Measurements from ENCODE around the gene SLC22A16. TPM values are rescaled to one million over a fixed set of nuclear protein-coding genes. Genes with fewer than 3 reads are reported as not detected.

SLC22A16 gene
- polyA plus RNA-seq, 1 donor (not counting 4 experiments of a cell fraction or from before 2014, with no cell fraction given): not detected

GRCh38 chr6:110461376-110461775, 15.0 kb downstream of the SLC22A16 start:
- dilution Hi-C loops (cut with MboI; ENCODE audit: extremely low pct_ligation_motif_present, low sequenced_read_pairs): no loop called here
- FAIRE-seq (no peak), DNase-seq (ENCODE audit: low read depth, low spot score) (no peak)
- Histone ChIP-seq H3K79me2 (ENCODE audit: control insufficient read depth, insufficient read depth, low read length) (no peaks in the 10 kb centered on the region), H3K27me3 (ENCODE audit: control insufficient read depth, extremely low read depth, insufficient read depth, low read length) (no peaks in the 10 kb centered on the region), H3K9me3 (ENCODE audit: control insufficient read depth, low read depth, low read length) (peaks cover 3% of the 10 kb centered on the region), H3K27ac (ENCODE audit: control insufficient read depth, insufficient read depth, low read length) (no peak overlapping the region), H3K4me1 (ENCODE audit: control insufficient read depth, extremely low read depth, insufficient read depth, low read length) (no peaks in the 10 kb centered on the region), H2AFZ (ENCODE audit: control insufficient read depth, low read length) (no peak overlapping the region), H4K20me1 (ENCODE audit: control insufficient read depth, extremely low read depth, insufficient read depth, low read length) (no peaks in the 10 kb centered on the region), H3K9ac (ENCODE audit: control insufficient read depth, extremely low read depth, insufficient read depth, low read length) (no peak overlapping the region), H3K4me3 (ENCODE audit: control insufficient read depth in 2 of 3, extremely low read depth in 1 of 3, insufficient read depth in 2 of 3, low read depth in 1 of 3, low read length in 3 of 3) (no peak overlapping the region), H3K4me2 (ENCODE audit: control insufficient read depth, extremely low read depth, insufficient read depth, low read depth, low read length) (no peak overlapping the region), H3K36me3 (ENCODE audit: control insufficient read depth in 2 of 2, extremely low read depth in 1 of 2, insufficient read depth in 2 of 2, low read length in 2 of 2) (no peaks in the 10 kb centered on the region), H3K9me1 (ENCODE audit: control insufficient read depth, extremely low read depth, insufficient read depth, low read length) (no peaks in the 10 kb centered on the region)
- TF ChIP-seq EZH2 (IDR thresholded peaks at IDR 0.05; ENCODE audit: low read length): no peak
- TF ChIP-seq, protein P1, sequence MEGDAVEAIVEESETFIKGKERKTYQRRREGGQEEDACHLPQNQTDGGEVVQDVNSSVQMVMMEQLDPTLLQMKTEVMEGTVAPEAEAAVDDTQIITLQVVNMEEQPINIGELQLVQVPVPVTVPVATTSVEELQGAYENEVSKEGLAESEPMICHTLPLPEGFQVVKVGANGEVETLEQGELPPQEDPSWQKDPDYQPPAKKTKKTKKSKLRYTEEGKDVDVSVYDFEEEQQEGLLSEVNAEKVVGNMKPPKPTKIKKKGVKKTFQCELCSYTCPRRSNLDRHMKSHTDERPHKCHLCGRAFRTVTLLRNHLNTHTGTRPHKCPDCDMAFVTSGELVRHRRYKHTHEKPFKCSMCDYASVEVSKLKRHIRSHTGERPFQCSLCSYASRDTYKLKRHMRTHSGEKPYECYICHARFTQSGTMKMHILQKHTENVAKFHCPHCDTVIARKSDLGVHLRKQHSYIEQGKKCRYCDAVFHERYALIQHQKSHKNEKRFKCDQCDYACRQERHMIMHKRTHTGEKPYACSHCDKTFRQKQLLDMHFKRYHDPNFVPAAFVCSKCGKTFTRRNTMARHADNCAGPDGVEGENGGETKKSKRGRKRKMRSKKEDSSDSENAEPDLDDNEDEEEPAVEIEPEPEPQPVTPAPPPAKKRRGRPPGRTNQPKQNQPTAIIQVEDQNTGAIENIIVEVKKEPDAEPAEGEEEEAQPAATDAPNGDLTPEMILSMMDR (optimal IDR thresholded peaks at IDR 0.05 in 1 of 3, IDR thresholded peaks at IDR 0.05 in 1 of 3, conservative IDR thresholded peaks at IDR 0.05 in 1 of 3; ENCODE audit: extremely low read depth in 1 of 3, insufficient read depth in 2 of 3, low read length in 3 of 3): no peak

DNA sequence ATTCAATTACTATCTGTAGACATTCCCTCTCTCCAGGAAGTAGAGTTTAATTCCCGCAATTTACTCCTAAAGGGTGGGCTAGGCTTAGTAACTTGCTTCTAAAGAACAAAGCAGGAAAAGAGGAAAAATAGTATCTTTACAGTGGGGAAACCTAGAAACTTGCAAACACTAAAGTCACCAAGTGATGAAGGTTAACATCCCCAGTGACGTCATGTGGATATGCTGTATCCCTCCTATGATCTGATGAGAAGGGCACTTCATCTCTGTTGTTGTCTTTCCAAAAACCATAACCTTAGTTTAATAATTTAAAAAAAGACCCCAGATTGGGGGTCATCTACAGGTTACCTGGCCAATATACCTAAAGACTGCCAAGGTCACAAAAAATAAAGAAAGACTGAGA, 17.3 kb downstream of the SLC22A16 start:
- no peaks in the 10 kb centered on the region for H4K20me1 ChIP-seq (ENCODE audit: control insufficient read depth, extremely low read depth, insufficient read depth, low read length)
- H3K4me2 ChIP-seq (ENCODE audit: control insufficient read depth, extremely low read depth, insufficient read depth, low read depth, low read length): no peak overlapping the region
- H3K27me3 ChIP-seq (ENCODE audit: control insufficient read depth, extremely low read depth, insufficient read depth, low read length): no peaks in the 10 kb centered on the region
- H3K4me3 ChIP-seq (ENCODE audit: control insufficient read depth in 2 of 3, extremely low read depth in 1 of 3, insufficient read depth in 2 of 3, low read depth in 1 of 3, low read length in 3 of 3): no peak overlapping the region
- H3K79me2 ChIP-seq (ENCODE audit: control insufficient read depth, insufficient read depth, low read length): no peaks in the 10 kb centered on the region
- no peak for DNase-seq (ENCODE audit: low read depth, low spot score)
- no peak for FAIRE-seq
- peaks cover 3% of the 10 kb centered on the region for H3K9me3 ChIP-seq (ENCODE audit: control insufficient read depth, low read depth, low read length)
- H2AFZ ChIP-seq (ENCODE audit: control insufficient read depth, low read length): no peak overlapping the region
- H3K9me1 ChIP-seq (ENCODE audit: control insufficient read depth, extremely low read depth, insufficient read depth, low read length): no peaks in the 10 kb centered on the region
- TF ChIP-seq, protein P1 (optimal IDR thresholded peaks at IDR 0.05 in 1 of 3, IDR thresholded peaks at IDR 0.05 in 1 of 3, conservative IDR thresholded peaks at IDR 0.05 in 1 of 3; ENCODE audit: extremely low read depth in 1 of 3, insufficient read depth in 2 of 3, low read length in 3 of 3): no peak
- TF ChIP-seq EZH2 (IDR thresholded peaks at IDR 0.05; ENCODE audit: low read length): no peak
- dilution Hi-C loops (cut with MboI; ENCODE audit: extremely low pct_ligation_motif_present, low sequenced_read_pairs): no loop called here
- H3K36me3 ChIP-seq (ENCODE audit: control insufficient read depth in 2 of 2, extremely low read depth in 1 of 2, insufficient read depth in 2 of 2, low read length in 2 of 2): no peaks in the 10 kb centered on the region
- H3K27ac ChIP-seq (ENCODE audit: control insufficient read depth, insufficient read depth, low read length): no peak overlapping the region
- no peak overlapping the region for H3K9ac ChIP-seq (ENCODE audit: control insufficient read depth, extremely low read depth, insufficient read depth, low read length)
- no peaks in the 10 kb centered on the region for H3K4me1 ChIP-seq (ENCODE audit: control insufficient read depth, extremely low read depth, insufficient read depth, low read length)
